GM12878 (cell line): ENCODE measurements around the gene HS3ST2. TPM values are rescaled to one million over a fixed set of nuclear protein-coding genes. Genes with fewer than 3 reads are reported as not detected.

Experiments
- ATAC-seq: fragments of 200-7000 bp; cut with Tn5 transposase; 3 replicates; pipeline ENCODE4 v1.9.1; 2020; ENCODE audit warnings: mild to moderate bottlenecking, moderate library complexity
- BruUV-seq: library from RNA; stranded (reverse); fragments of 400-500 nt; replicated peaks from 2 replicates; lab custom pipeline; 2021; lab: Mats Ljungman, UMichigan
- CTCF ChIA-PET: fragments of 300-600 bp; sonication (Branson Sonifier 250); formaldehyde crosslinking; extraction: SDS; loops from one replicate; lab custom pipeline; 2021; ENCODE audit warnings: inconsistent platforms; lab: Yijun Ruan, JAX
- POLR2A ChIA-PET: fragments of 350-600 bp; formaldehyde crosslinking; extraction: SDS; loops from one replicate; lab custom pipeline; 2021; ENCODE audit warnings: inconsistent platforms; lab: Charles Lee
- RAD21 ChIA-PET: fragments of 300-600 bp; sonication (Branson Sonifier 250); formaldehyde crosslinking; loops from one replicate; lab custom pipeline; 2023; ENCODE audit warnings: antibody characterized with exemption; ENCODE audit not compliant: unreplicated experiment; lab: Charles Lee
- SMC1A ChIA-PET: fragments of 300-600 bp; sonication (Branson Sonifier 250); formaldehyde crosslinking; loops from one replicate; lab custom pipeline; 2023; ENCODE audit not compliant: unreplicated experiment, uncharacterized antibody; lab: Charles Lee
- DNase-seq: peaks from one replicate; pipeline ENCODE4 v3.0.0-alpha.2; 2011; ENCODE audit warnings: low read depth, low spot score
- FAIRE-seq: peaks from 3 replicates; lab custom pipeline; 2011; peaks lifted over from hg19 to GRCh38; lab: Jason Lieb, UNC
- H2AFZ ChIP-seq: 2 replicates; pipeline ENCODE4 v1.6.0; 2011; ENCODE audit warnings: low read depth, low read length, control low read depth; ENCODE audit not compliant: control insufficient read depth
- H3K27ac ChIP-seq: 2 replicates; pipeline ENCODE4 v1.5.1; 2011; ENCODE audit warnings: control low read depth; ENCODE audit not compliant: control insufficient read depth, insufficient read depth
- H3K27me3 ChIP-seq, 2 experiments: replicated peaks in 1 of 2; 2 replicates each; pipeline versions ENCODE4 v1.6.0 to v1.6.1; 2011; ENCODE audit warnings: low read length in 1 of 2; ENCODE audit not compliant: control insufficient read depth in 2 of 2, insufficient read depth in 2 of 2
- H3K36me3 ChIP-seq, 2 experiments: 2 replicates each; pipeline ENCODE4 v1.5.1; 2011; ENCODE audit warnings: low read length in 1 of 2; ENCODE audit not compliant: control insufficient read depth in 2 of 2, insufficient read depth in 2 of 2
- H3K4me1 ChIP-seq: 2 replicates; pipeline ENCODE4 v1.6.1; 2011; ENCODE audit warnings: mild to moderate bottlenecking, low read length, moderate library complexity, mixed read lengths; ENCODE audit not compliant: control insufficient read depth, insufficient read depth
- H3K4me2 ChIP-seq: 2 replicates; pipeline ENCODE4 v1.6.0; 2011; ENCODE audit warnings: control low read depth; ENCODE audit not compliant: control insufficient read depth, insufficient read depth
- H3K4me3 ChIP-seq: fragments of 200-600 bp; sonication (generic); 2 replicates; pipeline ENCODE4 v1.5.1; 2016
- H3K79me2 ChIP-seq: 2 replicates; pipeline ENCODE4 v1.6.0; 2011; ENCODE audit warnings: low read length; ENCODE audit not compliant: control insufficient read depth, insufficient read depth
- H3K9ac ChIP-seq: 2 replicates; pipeline ENCODE4 v1.8.0; 2011; ENCODE audit warnings: low read length, control low read depth, mixed read lengths; ENCODE audit not compliant: control insufficient read depth, insufficient read depth
- H3K9me3 ChIP-seq: replicated peaks from 3 replicates; pipeline ENCODE4 v1.5.1; 2011; ENCODE audit warnings: mild to moderate bottlenecking, low read length; ENCODE audit not compliant: control insufficient read depth, insufficient read depth
- H4K20me1 ChIP-seq: 2 replicates; pipeline ENCODE4 v1.6.0; 2011; ENCODE audit not compliant: control insufficient read depth, insufficient read depth
- CREB1 ChIP-seq: IDR thresholded peaks from 2 replicates; pipeline ENCODE4 v1.6.1; 2012; ENCODE audit warnings: low read depth, mild to moderate bottlenecking, inconsistent platforms
- EED ChIP-seq: sonication (generic); IDR thresholded peaks from 2 replicates; pipeline ENCODE4 v1.6.1; 2016; ENCODE audit warnings: antibody characterized with exemption, low read depth
- IKZF1 ChIP-seq: fragments of 450-650 bp; conservative IDR thresholded peaks from 2 replicates; pipeline ENCODE4 v1.6.1; 2017; ENCODE audit warnings: antibody characterized with exemption, mild to moderate bottlenecking
- MTA2 ChIP-seq: fragments of 450-650 bp; IDR thresholded peaks from 2 replicates; pipeline ENCODE4 v1.6.1; 2016; ENCODE audit warnings: low read depth, mild to moderate bottlenecking, moderate library complexity
- MXI1 ChIP-seq: fragments of 150-350 bp; IDR thresholded peaks from 2 replicates; pipeline ENCODE4 v1.6.1; 2011; ENCODE audit warnings: low read depth, mild to moderate bottlenecking, inconsistent platforms, low read length, improper control_type of control experiment
- NFIC ChIP-seq: IDR thresholded peaks from 2 replicates; pipeline ENCODE4 v1.6.1; 2012; ENCODE audit warnings: low read depth, mild to moderate bottlenecking, inconsistent platforms, low read length, moderate library complexity
- NFYA ChIP-seq: IDR thresholded peaks from 2 replicates; pipeline ENCODE4 v1.6.1; 2011; ENCODE audit warnings: low read depth, mild to moderate bottlenecking, low read length, improper control_type of control experiment, borderline replicate concordance
- POLR2AphosphoS5 ChIP-seq: IDR thresholded peaks from 2 replicates; pipeline ENCODE4 v1.6.1; 2011; ENCODE audit warnings: mild to moderate bottlenecking, low read length, inconsistent platforms
- SREBF1 ChIP-seq: IDR thresholded peaks from 2 replicates; pipeline ENCODE4 v1.6.1; 2012; ENCODE audit warnings: mild to moderate bottlenecking, low read length
- SREBF2 ChIP-seq: IDR thresholded peaks from 2 replicates; pipeline ENCODE4 v1.6.1; 2012; ENCODE audit warnings: mild to moderate bottlenecking, low read length
- STAT1 ChIP-seq: fragments of 450-650 bp; conservative IDR thresholded peaks from 2 replicates; pipeline ENCODE4 v1.6.1; 2014; ENCODE audit warnings: antibody characterized with exemption, mild to moderate bottlenecking
- TCF12 ChIP-seq: IDR thresholded peaks from 2 replicates; pipeline ENCODE4 v1.6.1; 2011; ENCODE audit warnings: low read depth, mild to moderate bottlenecking, low read length
- ZSCAN29 ChIP-seq: fragments of 450-650 bp; IDR thresholded peaks from 2 replicates; pipeline ENCODE4 v1.6.1; 2017; ENCODE audit warnings: mild to moderate bottlenecking, moderate library complexity
- WGBS: methylation state at CpG from one replicate; pipeline ENCODE4 v1.1.6; 2016; ENCODE audit warnings: low lambda C conversion rate; ENCODE audit not compliant: insufficient replicate concordance, insufficient coverage; ENCODE audit errors: missing lambda C conversion rate; 5-methylcytosine and 5-hydroxymethylcytosine counted together
- in situ Hi-C: fragments of 300-500 bp; cut with MboI; formaldehyde crosslinking; loops from 9 replicates; pipeline ENCODE4 v1.14.3; 2018; ENCODE audit warnings: mixed read lengths
- intact Hi-C: fragments of 100-400 bp; cut with micrococcal nuclease; formaldehyde crosslinking; loops from one replicate; pipeline ENCODE4 v1.14.2; 2022; ENCODE audit not compliant: unreplicated experiment
- polyA plus RNA-seq, 11 experiments: library from polyadenylated mRNA; depleted of rRNA in 4 of 11; unstranded in 6 of 11; stranded (reverse) in 5 of 11; fragments of >200 nt; fragmentation: Nextera tagmentation in 4 of 11; fragmentation: Illumina TruSeq in 1 of 11; extraction: Ambion mirVana in 4 of 11; extraction: Trizol in 1 of 11; gene quantifications; 1 replicate in 1 of 11; 2 replicates in 10 of 11; pipeline versions ENCODE4 v1.2.1 to v1.2.3, GENCODE V29; 2011 to 2016; ENCODE audit warnings: inconsistent platforms in 2 of 11, missing spikeins in 2 of 11, low read depth in 1 of 11
- total RNA-seq, 4 experiments: library from RNA; depleted of rRNA in 3 of 4; stranded (reverse); fragments of >200 nt in 3 of 4; fragmentation: Illumina TruSeq in 1 of 4; extraction: Trizol in 1 of 4; gene quantifications; 2 replicates each; pipeline versions ENCODE4 v1.2.1 to v1.2.3, GENCODE V29; 2013 to 2021
- TF ChIP-seq, protein P1 (sequence below): fragments of 450-650 bp; IDR thresholded peaks from 2 replicates; pipeline ENCODE4 v1.6.1; 2017; ENCODE audit warnings: borderline replicate concordance
- TF ChIP-seq, protein P2 (sequence below): fragments of 450-650 bp; formaldehyde crosslinking; IDR thresholded peaks from 2 replicates; pipeline ENCODE4 v1.4.0; 2022; ENCODE audit warnings: mild to moderate bottlenecking, moderate library complexity

Gene HS3ST2
- total and polyA plus RNA-seq, 10 of the 15 experiments (the other 5 are each of a cell fraction or from before 2014, with no cell fraction given), result not detected

DNA sequence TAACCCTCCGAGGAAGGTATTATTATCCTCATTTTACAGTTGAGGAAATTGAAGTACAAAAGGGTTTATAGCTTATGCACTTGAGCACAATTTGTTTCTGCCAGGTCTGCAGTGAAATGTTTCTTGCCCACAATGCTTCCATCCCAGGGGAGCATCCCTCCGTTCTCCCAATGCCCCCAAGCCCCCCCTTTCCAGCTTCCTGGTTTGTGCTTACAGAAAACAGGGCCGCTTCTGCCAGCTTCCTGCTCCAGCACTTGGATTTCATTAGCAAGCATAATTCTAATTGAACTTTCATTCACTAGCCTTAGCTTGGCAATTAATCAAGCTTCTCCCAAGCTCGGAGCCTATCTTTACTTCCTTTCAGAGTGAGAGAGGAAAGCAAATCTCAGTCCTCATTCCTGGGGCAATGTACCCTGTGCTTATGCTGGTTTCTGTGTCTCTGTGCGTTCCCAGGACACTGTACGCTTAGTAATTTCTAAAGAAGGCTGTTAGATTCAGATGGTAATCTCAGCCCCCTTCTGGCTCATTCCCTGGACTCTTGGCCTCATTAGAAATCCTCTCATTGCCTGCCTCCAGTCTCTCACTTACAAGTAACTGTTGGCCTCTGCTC, 141.6 kb downstream of the HS3ST2 start:
- ATAC-seq, result no peak
- Histone ChIP-seq H3K4me3 (no peak overlapping the region), H3K4me1 (no peaks in the 10 kb centered on the region), H3K79me2 (no peaks in the 10 kb centered on the region), H3K36me3 (no peaks in the 10 kb centered on the region), H4K20me1 (no peaks in the 10 kb centered on the region), H3K27ac (no peak overlapping the region), H3K4me2 (no peak overlapping the region), H3K27me3 (no peaks in the 10 kb centered on the region; a peak in 1 of 4 replicates), H3K9ac (no peak overlapping the region), H2AFZ (no peak overlapping the region), H3K9me3 (no peaks in the 10 kb centered on the region)
- POLR2A ChIA-PET, result interaction anchor here (0.7 kb wide), 1 partner anchor 197 kb away, joined by 3 read pairs; no protein-coding TSS in a partner anchor
- DNase-seq, result no peak
- BruUV-seq, result no TSS peak
- no peak for FAIRE-seq
- RAD21 ChIA-PET, result no interaction called here
- WGBS, result 29% methylated on average over 6 of the region's 6 CpGs
- in situ Hi-C loops, result no loop called here
- intact Hi-C loops, result no loop called here
- SMC1A ChIA-PET, result no interaction called here
- TF ChIP-seq SREBF2, result no peak
- no peak for TF ChIP-seq NFIC
- no peak for TF ChIP-seq EED
- TF ChIP-seq NFYA, result no peak
- TF ChIP-seq MTA2, result no peak
- no peak for TF ChIP-seq POLR2AphosphoS5
- TF ChIP-seq MXI1, result no peak
- CTCF ChIA-PET, result no interaction called here

DNA sequence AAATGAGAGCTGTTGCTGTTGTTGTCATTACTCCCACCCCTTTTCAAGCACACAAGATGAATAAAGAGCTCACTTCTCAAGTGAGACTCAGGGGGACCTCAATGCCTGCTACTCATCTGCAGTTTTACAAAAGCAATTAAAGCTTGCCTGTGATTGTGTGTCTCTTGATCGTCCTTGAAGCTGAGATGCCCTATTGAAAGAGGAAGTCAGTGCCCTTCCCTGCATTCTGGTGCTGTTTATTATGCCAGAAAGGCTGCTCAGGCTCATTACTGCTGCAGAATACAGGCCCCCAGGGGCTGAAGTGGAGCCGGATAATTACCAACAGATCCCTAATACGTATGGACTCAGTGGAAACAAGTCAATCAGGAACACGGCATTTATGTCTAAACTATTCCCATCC, 147.2 kb downstream of the HS3ST2 start:
- no peak overlapping the region for H2AFZ ChIP-seq
- no peaks in the 10 kb centered on the region for H3K79me2 ChIP-seq
- WGBS, result 49% methylated on average over 4 of the region's 4 CpGs
- no peak overlapping the region for H3K4me3 ChIP-seq
- ChIA-PET SMC1A (no interaction called here), CTCF (no interaction called here), POLR2A (no interaction called here), RAD21 (no interaction called here)
- H3K9me3 ChIP-seq, result no peaks in the 10 kb centered on the region
- H3K27me3 ChIP-seq, result no peaks in the 10 kb centered on the region; a peak in 1 of 4 replicates
- no peak overlapping the region for H3K4me2 ChIP-seq
- H3K9ac ChIP-seq, result no peak overlapping the region
- DNase-seq, result no peak
- H4K20me1 ChIP-seq, result no peaks in the 10 kb centered on the region
- FAIRE-seq, result no peak
- H3K4me1 ChIP-seq, result no peaks in the 10 kb centered on the region
- in situ Hi-C loops, result no loop called here
- ATAC-seq, result no peak
- BruUV-seq, result no TSS peak
- H3K27ac ChIP-seq, result no peak overlapping the region
- intact Hi-C loops, result no loop called here
- no peaks in the 10 kb centered on the region for H3K36me3 ChIP-seq
- TF ChIP-seq CREB1, result no peak
- TF ChIP-seq TCF12, result no peak
- TF ChIP-seq STAT1, result no peak
- no peak for TF ChIP-seq ZSCAN29
- TF ChIP-seq, protein P1, sequence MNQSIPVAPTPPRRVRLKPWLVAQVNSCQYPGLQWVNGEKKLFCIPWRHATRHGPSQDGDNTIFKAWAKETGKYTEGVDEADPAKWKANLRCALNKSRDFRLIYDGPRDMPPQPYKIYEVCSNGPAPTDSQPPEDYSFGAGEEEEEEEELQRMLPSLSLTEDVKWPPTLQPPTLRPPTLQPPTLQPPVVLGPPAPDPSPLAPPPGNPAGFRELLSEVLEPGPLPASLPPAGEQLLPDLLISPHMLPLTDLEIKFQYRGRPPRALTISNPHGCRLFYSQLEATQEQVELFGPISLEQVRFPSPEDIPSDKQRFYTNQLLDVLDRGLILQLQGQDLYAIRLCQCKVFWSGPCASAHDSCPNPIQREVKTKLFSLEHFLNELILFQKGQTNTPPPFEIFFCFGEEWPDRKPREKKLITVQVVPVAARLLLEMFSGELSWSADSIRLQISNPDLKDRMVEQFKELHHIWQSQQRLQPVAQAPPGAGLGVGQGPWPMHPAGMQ, result no peak
- TF ChIP-seq IKZF1, result no peak
- TF ChIP-seq, protein P2, sequence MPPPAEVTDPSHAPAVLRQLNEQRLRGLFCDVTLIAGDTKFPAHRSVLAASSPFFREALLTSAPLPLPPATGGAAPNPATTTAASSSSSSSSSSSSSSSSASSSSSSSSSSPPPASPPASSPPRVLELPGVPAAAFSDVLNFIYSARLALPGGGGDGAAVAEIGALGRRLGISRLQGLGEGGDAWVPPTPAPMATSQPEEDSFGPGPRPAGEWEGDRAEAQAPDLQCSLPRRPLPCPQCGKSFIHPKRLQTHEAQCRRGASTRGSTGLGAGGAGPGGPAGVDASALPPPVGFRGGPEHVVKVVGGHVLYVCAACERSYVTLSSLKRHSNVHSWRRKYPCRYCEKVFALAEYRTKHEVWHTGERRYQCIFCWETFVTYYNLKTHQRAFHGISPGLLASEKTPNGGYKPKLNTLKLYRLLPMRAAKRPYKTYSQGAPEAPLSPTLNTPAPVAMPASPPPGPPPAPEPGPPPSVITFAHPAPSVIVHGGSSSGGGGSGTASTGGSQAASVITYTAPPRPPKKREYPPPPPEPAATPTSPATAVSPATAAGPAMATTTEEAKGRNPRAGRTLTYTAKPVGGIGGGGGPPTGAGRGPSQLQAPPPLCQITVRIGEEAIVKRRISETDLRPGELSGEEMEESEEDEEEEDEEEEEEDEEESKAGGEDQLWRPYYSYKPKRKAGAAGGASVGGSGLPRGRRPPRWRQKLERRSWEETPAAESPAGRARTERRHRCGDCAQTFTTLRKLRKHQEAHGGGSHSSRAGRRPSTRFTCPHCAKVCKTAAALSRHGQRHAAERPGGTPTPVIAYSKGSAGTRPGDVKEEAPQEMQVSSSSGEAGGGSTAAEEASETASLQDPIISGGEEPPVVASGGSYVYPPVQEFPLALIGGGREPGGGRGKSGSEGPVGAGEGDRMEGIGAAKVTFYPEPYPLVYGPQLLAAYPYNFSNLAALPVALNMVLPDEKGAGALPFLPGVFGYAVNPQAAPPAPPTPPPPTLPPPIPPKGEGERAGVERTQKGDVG (CRISPR knock-in tag), result no peak
- TF ChIP-seq SREBF1, result no peak
